GM21619 (cell line): ENCODE data around the gene GRIP2.

ENCODE experiments used
- ATAC-seq: cut with Tn5 transposase; IDR thresholded peaks from one replicate; pipeline ENCODE4 v1.9.1; 2021; ENCODE audit not compliant: unreplicated experiment

Gene GRIP2

DNA sequence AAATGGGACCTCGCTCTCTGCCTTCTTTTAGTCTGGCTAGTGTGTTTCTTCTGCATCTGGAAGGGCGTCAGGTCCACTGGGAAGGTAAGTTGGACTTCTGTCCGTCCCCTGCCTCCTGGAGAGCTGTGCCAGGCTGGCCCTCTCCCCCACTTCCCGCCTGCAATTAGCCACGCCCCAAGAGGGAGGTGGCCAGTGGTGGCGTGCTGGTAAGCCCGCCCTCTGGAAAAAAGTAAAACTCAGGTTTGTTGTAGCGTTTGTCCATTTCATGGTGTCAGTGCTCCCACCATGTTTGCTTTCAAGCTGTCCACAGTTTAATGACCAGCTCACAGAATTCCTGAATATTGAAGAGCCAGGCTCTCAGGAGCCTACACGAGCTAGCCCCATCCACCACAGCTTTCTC, 82.1 kb downstream of the GRIP2 start:
- no peak for ATAC-seq

DNA sequence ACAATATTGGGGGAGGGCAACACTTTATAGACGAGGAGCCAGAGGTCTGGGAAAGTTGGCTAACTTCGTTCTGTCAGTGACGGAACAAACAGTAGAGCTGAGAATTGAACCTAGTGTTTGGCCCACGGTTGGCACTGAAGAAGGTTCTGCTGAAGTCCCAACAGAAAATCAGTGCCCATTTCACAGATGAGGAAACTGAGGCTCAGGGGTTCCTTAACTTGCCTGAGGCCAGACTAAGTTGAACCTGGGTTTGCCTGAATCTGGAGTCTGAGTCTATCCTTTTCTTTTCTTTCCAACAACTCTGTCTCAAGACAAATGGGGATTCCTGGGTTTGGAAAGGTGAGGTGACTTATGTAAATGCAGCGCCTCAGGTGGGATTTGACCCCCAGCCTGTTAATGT, 82.7 kb downstream of the GRIP2 start:
- no peak for ATAC-seq

GRCh38 chr3:14456794-14457193, 83.3 kb downstream of the GRIP2 start:
- ATAC-seq, result no peak

DNA sequence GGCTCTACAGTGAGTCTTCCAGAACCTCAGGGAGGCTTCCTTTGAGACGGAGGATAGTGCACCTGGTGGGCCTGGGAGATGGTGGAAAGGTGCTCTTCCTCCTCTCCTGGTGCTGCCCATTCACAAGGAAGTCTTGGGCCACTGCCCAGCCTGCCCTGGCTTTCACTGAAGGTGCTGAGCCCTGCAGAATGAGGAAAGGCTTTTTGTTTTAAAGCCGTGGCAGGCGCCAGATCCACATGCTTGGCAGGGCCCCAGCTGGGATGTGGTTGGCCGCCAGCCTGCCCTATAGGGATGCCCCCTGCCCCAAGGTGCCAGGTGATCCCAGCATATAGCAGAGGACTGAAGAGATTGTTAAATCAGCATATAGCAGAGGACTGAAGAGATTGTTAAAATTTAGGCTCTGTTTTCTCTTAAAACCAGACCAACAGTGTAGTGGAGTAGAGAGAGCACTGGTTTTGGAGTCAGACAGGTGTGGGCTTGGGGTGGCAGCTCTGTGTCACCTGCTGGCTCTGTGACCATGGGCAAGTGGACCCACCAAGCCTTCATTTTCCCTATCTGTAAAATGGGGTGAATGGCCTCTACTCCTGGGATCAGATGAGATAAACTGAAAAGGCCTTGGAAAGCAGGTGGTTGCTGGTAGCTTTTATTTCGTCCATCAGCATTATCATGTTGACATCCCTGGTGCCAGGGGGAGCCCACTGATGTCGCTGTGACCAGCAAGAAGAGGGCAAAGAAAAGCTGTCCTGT, 84.4 kb downstream of the GRIP2 start:
- ATAC-seq, result no peak

DNA sequence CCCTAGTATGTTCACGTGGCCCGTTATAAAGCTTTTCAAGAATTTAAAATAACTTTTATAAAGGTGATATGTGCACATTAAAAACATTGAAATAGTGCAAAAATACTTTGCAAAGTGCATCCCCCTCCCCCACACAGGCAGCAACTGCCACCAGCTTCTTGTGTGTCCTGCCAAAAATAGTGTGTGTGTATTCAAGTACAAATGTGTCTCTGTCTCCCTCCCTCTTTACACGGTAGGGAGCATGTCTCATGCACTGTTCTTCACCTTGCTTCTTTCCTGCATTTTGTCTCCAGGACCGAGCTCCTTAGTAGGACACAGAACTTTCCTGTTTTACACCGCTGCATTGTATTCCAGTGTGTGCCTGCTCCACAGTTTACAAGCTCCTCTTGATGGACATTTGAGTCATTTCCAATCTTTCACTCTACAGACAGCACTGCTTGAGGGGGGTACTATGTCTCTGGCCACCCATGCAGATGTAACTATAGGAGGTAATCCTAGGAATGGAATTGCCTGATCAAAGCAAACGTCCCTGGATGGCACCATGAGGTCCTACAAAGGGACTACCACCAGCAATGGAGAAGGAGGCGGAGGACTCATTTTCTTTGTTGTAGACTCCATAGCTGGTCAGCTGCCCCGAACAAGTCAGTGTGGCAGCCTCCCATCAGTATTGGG, 85.4 kb downstream of the GRIP2 start:
- ATAC-seq, result no peak

- ATAC-seq, result no peak
Observed at GRCh38 chr3:14453876-14454638, 86.1 kb downstream of the GRIP2 start.

- no peak for ATAC-seq
Observed at GRCh38 chr3:14452740-14453710, 87.1 kb downstream of the GRIP2 start.

DNA sequence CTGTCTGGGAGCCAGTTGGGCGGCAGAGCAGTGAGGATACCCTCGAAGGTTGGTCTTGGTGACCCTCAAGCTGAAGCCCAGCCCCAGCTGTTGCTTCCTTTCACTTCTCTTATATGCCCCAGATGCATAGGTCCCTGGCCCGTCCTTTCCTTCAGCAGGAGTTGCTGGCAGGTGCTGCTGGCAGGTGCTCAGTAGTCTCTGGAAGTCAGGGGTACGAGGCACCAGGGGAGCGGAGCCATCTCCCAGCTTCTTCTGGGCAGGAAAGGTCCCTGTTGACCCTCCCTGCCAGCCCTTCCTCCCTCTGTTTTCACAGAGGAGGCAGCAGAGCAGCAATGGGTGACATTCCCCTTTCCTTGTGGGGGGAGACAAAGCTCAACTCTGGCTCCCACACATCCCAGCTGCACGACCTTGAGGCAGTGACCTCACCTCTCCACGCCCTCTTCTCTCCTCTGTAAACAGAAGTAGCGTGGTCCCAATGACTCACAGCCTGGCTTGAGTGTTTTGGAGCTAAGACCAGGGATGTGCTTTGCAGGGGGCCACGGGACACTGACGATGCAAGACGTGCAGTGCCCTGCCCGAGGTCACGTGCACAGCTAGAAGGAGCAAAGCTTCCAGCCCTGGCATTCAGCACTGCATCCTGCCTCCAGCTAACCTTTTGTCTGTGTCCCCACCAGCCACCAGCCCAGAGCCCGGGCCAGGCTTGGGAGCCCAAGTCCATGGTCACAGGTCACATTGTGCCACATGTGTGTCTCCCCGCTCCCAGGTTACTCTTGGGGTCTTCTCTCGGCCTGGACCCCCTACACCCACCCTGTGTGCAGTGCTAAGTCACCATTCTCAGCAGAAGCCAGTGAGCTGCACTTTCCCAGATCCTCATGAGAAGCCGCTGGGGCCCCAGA, 88.0 kb downstream of the GRIP2 start:
- no peak for ATAC-seq

DNA sequence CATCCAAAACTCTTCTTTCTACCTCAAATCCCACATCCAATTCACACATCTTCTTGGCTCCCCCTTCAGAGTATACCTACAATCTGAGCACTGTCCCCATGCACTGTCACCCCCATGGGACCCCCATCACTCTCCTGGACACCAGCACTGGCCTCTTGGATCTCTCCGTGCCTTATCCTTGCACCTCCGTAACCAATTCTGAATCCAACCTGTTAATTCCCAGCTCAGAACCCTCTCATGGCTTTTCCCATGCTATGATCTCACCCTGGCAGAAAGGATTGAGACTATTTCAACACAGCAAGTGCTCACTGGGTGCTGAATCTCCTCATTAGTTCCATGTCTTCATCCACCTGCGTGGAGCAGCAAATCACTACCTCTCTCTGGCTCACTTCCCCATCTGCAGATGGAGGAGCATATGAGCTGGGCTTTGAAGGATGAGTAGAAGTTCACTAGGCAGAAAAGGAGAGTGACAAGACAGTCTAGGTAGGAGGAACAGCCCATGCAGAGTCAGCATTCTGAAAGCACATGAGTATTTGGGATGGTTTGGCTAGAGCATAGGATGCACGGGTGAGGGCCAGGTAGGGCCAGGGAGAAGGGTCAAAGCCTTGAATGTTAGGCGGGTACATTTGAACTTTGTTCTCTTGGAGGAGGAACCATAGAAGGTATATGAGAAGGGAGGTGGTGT, 89.1 kb downstream of the GRIP2 start:
- ATAC-seq, result no peak

DNA sequence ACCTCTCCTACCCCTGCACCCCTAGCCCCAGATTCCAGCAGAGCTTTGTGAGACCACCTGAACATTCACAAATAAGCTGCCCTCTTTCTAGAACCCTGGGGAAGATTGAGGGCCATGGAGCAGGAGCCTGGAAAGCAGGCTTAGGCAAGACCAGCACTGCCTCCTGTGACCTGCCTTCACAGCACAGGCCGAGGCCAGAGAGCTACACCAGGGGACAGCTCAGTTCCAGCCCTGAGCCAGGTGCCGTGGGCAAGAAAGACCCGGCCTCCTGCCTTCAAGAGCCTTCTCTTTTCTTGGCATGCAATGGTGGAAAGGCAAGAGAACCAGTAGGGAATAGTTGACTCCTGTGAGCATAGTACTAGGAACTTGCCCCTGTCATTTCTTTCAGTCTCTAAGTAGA, 89.6 kb downstream of the GRIP2 start:
- ATAC-seq, result no peak

DNA sequence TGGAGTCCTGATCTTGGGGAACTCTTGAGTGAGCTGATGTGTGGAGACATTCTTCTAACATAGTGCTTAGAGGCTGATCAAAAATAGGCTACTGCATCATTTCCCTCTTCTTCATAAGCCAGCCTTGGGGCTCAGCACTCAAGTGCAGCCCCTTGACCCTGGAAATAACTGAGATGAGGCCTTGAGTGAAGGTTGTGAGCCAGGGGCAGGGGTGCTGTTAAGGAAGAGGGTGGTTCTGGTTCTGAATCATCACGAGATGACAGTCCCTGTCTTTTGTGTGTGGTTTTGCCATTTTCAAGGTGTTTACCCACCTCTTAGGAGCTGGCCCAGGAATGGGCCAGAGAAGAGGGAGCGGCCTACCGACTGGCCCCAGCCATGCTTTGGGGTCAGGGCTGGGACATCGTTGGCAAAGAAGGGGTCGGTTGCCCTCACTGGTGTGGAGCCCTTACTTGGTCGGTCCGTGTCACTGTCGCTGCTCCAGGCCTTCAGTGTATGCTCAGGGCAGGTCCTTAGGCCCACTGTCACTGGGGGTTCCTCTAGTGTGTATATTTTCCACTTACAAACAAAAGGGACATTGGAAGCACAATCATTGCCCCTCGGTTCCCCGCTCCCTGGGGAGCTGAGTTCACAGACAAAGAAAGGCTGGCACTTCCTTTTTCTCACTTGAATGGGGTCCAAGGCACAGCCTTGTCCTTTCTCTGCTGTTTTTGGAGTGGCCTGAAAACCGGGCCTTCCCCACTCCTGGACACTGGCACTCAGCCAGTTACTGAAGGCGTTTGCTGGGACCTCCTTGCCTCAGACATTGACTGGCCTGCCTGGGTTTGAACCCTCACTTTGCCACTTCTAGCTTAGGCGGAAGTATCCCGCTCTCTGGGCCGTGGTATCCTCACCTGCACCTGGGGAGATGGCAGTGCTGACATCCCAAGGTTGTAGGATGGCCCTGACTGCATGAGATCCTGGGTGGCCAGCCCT, 91.1 kb downstream of the GRIP2 start:
- no peak for ATAC-seq

GRCh38 chr3:14448063-14448462, 92.1 kb downstream of the GRIP2 start:
- ATAC-seq, result no peak

DNA sequence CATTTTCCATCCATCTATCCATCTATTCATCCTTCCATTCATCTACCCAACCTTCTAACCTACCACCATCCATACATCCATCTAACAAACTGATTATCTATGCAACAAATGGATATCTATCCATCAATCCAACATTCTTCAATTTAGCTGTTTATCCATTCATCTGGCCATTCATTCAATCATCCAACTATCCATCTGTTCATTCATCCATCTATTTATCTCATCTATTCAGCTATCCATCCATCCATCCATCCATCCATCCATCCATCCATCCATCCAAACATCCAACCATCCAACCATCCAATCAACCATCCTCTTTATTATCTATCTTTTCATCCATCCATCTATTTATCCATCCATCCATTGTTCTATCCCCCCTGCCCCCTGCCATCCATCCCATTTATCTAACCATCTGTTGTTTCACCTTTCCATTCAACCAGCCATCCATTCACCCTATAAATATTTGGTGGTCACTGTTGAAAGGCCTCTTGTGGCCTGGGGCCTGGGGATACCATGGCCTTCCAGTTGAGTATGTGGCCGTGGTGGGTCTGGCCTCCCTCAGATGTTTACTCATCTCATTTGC, 93.1 kb downstream of the GRIP2 start:
- no peak for ATAC-seq

GRCh38 chr3:14445773-14446172, 94.4 kb downstream of the GRIP2 start:
- no peak for ATAC-seq

DNA sequence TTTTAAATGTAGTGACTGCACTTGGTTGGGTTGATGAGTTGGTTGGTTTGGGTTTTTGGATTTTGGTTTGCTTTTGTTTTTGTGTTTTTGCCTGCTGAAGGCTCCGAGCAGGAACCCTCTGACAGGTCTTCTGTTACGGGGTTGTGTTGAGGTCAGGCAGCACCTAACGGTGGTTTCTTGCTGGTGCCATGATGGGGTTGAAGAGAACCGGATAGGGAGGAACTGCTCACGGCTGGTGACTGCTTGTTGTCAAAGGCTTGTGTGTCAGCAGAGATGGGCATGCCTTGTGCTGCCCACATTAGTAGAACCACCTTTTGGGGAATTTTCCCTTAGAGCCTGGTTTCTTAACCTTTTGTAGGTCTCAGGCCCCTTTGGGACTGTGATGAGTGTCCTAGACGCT, 95.8 kb downstream of the GRIP2 start:
- ATAC-seq, result no peak

DNA sequence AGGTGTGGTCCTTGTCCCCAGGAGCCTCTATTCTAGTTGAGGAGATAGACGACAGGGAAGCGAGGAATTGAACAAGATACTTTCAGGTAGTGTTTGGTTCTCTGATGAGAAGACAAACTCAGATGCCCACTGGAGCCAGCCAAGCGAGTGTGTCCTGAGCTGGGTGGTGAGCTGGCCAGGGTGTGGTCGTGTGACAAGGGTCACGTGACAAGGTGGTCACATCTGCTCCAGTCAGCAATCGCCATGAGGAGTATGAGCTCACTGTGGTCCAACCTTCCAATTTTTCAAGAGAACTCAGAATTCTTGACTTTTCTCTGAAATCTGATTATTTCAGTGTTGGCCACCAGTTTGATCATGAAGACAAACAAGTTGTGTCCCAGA, 98.2 kb downstream of the GRIP2 start:
- ATAC-seq, result no peak

- no peak for ATAC-seq
Observed at GRCh38 chr3:14441240-14441919, 98.8 kb downstream of the GRIP2 start.
